T follicular helper cell (primary cell): Measurements from ENCODE around the gene PCBP1.
"Not testable (repeated sequence)": the region's sequence is repeated elsewhere in the genome, so short reads cannot be mapped to it uniquely, and the experiment has no call there.

Source experiments
- DNase-seq: peaks from one replicate; pipeline ENCODE4 v3.0.0-alpha.2; 2020; ENCODE audit warnings: low read depth
- total RNA-seq, 2 experiments: gene quantifications; one replicate each; lab custom pipeline; 2026; lab: John Stamatoyannopoulos, UW

PCBP1 gene
- total RNA-seq, result 116 to 131 reads per million in 2 experiments

DNA sequence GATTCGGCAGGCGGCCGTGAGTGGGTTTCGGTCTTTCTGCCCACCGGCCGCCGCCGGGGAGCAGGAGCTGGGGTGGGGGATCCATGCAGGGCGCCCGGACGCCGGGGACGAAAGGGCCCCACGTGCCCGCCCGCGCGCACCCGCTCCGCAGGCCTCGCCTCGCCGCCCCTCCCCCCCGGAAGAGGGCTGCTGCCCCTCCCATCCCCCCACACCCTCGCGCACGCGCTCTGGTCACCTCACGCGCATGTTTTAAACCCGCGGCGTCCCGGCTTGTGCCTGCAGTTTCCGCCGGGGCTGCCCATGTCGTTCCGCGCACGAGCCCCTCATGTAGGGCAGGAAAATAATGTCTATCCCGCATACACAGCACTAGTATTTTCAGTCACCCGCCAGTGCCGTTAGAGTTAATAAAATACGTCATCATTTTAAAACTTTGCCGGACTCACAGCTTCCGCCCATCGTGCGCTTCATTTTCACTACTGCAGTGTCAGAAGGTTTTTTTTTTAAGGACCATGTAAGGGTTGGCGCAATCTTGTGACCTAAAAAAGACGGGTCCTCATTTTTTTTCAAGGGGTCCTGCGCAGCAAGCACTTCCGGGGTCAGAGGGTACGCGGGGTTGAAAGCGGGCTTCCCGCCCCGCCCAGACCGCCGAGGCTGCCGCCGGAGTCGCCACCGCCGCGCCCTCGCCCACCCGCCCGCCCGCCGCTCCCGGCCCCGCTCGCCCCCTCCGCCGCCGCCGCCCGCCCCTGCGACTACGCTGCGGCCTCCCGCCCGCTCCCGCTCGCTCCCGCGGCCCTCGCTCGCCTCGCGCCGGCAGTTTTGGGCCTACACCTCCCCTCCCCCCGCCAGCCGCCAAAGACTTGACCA lies at the start of gene PCBP1:
TSS of gene PCBP1 (plus strand) at position 640 of the 864 bp plus-strand sequence. CDS start 267 bp downstream, outside the sequence.
- peak; percentile 95 for DNase-seq

DNA sequence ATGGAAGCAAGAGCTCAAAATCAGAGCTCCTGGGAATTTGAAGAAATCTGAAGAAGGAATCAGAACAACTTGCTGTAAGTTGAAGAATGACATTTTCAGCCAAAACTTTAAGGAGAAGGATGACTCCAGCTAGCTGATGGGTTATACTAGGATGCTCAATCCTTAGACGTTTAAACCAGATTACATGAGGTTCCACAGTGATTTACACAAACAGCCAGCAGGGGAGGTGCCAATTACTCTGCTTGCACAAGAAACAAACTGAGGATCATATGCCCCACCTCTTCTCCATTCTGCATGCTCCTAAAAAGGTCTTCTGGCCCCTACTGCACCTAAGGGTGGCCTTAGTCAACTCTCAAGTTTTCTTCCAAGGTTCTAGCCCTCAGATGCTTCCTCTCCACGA lies 47.9 kb upstream of the PCBP1 start:
- no peak for DNase-seq

DNA sequence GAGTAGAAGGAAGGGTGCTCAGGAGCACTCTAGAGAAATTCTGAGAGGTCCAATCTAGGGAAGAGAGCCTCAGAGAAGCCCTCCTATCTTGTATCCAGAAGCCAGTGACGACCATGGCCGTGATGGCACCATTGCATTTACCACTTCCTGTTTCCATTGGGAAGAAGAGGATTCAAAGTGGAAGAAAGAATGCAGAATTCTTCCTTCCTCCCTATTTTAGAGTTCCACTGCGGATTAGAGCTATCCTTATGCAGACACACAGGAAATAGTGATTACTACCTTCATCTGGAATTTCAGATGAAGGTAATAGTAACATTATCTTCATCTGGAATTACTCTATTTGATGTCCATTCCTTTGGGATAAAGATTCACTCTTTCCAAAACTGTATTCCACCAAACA lies 45.6 kb upstream of the PCBP1 start:
- no peak for DNase-seq

DNA sequence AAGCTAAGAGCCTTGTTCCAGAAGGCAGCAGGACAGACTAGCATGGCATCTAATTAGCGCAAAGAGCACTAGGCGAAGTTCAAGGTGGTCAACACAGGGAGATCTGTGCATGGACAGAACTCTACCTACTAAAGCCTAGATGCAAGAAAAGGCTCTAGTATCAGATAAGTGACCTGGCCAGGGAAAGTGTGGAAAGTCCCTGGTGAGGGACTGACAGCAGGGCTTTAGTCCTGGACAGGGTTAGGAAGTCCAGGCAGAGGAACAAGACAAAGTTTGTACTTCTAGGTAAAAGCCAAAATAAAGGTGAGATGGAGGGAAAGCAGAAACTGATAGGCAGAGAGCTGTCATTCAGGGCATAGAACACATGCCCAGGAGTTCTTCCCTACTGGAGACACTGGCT lies 45.0 kb upstream of the PCBP1 start:
- DNase-seq, result no peak

DNA sequence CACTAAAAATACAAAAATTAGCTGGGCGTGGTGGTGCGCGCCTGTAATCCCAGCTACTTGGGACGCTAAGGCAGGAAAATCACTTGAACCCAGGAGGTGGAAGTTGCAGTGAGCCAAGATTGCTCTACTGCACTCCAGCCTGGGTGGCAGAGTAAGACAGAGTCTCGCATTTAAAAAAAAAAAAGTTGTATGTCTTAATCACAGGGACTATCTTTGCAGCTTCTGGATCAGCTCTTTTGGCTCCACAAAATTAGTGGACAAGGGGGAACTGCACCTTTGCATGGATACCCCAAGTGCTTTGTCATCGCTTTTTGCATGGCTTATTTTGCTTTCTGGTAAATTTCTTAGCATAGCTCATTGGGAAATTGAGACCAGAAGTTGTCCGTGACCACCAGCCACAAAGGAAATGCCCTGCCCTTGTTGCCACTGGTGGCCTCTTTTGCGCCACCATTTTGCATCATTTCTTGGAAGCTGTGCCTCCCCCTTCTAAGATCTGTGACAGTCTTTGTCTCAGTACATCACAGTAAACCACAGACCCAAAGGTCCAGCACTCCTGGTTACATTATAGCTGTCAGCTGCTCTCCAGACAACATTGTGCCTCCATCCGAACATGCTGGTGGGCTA lies 43.9 kb upstream of the PCBP1 start:
- DNase-seq, result no peak

DNA sequence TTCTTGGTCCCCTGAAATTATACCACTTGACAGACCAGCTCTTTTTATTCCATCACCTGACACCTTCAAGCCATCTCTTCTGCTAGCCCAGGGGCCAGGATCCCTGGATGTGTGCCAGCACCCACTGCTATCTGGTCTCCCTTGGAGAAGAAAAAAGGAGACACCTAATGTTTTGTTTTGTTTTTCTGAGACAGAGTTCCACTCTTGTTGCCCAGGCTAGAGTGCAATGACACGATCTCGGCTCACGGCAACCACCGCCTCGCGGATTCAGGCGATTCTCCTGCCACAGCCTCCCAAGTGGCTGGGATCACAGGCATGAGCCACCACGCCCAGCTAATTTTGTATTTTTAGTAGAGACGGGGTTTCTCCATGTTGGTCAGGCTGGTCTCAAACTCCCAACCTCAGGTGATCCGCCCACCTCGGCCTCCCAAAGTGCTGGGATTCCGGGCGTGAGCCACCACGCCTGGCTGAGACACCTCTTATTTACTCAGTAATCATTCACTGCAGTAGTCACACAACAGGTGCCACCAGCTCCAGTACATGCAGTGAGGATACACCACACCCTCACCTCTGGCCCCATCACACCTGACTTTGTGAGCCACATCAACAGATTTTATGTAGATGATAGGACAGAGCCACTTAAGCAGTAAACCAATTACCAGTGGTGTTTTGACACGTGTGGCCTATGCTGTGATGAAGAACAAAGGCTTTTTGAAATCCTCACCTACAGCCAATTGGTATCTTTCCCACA lies 42.8 kb upstream of the PCBP1 start:
- no peak for DNase-seq

DNA sequence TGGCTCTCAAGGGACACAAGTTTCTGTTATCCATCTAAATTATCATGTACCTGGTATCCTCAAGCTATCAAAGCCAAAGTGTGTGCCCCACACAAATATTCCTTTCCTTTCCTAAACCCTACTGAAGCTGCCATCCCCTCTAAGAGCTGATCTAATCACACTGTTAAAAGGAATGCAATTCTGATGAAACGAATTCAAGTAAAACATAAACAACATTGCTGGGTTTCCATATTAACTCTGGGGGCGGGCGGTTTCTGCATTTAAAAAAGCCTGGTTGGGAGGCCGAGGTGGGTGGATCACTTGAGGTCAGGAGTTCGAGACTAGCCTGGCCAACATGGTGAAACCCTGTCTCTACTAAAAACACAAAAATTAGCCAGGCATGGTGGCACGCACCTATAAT lies 41.9 kb upstream of the PCBP1 start:
- no peak for DNase-seq

DNA sequence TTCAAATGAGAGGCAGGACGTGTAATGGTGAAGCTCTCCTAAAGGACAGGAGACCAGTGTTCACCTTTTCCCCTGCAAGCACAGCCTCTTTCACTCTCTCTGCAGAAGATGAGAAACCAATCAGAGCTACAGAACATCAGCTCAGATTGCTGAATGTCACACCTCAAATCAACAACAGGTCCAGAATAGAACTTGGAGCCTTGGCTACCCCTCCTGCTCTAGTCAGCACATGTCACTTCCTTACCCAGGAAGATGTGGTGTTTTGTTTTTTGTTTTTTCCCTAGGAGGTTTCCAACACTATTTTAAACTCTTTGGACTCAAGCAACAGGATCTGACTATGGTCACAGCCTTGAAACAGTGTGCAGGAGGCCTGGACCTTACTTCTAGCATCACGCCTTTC lies 41.3 kb upstream of the PCBP1 start:
- no peak for DNase-seq

DNA sequence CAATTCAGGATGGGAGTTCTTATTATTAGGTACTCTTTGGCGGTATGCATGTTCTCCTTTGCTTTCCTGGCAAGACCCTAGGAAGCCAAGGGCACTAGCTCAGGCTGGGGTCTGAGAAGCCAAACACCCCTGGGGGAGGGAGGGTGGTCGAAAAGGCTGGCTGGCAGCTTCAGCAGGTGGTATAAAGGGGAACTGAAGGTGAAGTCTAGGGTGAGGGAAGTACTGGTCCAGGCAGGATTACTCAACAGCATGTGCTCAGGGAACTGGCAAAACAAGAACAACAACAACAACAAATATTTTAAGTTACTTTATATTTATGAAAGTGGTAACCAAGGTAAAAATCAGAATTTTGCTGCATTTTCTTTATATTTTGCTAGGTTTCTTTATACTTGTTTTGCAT lies 40.7 kb upstream of the PCBP1 start:
- no peak for DNase-seq

DNA sequence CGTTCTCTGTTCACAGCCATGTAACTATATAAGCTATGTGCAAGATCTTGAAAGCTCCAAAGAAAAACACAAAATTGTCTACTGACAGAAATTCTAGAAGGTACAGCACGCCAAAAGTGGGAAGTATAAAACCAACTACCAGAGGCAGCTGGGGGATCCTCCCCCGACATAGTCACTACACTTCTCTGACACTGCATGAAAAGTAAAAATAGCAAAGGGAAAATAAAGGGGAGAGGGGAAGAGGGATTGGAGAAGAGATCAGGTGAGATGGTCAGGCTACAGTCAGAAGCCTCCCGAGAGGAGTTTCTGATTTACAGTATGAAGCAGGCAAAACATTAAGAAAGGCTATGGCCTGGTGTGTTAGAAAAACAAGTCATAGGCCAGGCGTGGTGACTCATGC lies 39.8 kb upstream of the PCBP1 start:
- no peak for DNase-seq

DNA sequence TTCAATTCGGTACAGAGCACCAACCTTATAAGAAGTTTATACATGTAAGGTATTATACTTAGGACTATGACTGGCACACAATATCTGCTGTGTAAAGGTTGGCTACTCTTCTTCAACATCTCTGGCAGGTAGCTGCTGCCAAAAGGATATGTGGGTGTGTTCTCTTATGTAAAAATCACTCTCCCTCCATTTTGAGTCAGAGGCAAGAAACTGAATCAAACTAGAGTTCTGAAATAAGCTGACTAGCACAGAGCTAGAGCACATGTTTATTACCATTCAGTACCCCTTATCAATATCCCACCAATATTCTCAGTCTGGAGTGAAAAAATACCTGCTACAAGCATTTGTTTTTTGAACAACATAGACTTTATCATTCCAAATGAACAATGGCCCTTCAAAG lies 38.0 kb upstream of the PCBP1 start:
- DNase-seq, result no peak

DNA sequence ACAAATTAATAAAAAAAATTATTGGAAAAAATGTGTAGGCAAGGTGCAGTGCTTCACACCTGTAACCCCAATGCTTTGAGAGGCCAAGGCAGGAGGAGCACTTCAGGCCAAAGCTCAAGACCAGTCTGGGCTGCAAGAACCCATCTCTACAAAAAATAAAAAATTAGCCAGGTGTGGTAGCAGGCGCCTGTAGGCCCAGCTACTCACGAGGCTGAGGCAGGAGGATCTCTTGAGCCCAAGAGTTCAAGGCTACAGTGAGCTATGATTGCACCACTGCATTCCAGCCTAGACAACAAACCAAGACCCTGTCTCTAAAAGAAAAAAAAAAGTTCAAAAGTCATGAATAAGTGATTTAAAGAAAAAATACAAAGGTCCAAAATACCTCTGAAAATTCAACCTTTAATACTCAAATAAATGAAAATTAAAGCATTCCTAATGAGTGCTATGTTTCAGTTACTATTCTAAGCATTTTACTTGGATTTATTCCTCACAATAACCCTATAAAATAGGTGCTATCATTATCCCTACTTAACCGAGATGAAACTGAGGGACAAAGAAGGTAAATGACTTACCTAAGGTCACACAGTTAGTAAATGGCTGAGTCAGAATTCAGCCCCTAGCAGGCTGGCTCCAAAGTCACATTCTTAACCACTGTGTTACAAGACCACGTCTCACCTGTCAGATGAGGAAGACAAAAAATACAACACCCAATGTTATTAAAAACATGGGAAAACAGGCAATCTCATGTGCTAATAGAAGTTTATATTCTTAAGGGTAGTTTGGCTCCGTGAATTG lies 36.4 kb upstream of the PCBP1 start:
- DNase-seq, result no peak

DNA sequence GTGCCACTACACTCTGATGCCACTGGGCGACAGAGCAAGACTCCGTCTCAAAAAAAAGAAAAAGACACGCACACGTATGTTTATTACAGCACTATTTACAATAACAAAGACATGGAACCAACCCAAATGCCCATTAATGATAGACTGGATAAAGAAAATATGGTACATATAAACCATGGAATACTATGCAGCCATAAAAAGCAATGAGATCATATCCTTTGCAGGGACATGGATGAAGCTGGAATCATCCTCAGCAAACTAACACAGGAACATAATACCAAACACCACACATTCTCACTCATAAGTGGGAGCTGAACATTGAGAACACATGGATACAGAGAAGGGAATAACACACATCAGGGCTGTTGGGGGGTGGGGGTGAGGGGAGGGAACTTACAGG lies 32.0 kb upstream of the PCBP1 start:
- DNase-seq, result not testable (repeated sequence)

DNA sequence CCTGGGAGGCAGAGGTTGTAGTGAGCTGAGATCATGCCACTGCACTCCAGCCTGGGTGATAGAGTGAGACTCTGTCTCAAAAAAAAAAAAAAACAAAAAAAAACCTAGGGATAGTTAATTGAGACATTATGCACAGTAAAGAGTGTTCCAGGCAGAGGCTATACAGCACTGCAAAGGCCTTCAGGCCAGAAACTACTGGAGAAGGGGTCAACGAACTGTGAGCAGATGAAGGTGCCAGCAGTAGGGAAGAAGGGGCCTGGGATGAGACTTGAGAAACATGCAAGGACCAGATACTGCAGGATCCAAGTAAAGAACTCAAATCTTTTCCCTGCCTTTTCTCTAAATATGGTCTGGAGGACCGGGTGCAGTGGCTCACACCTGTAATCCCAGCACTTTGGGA lies 26.0 kb upstream of the PCBP1 start:
- DNase-seq, result no peak

DNA sequence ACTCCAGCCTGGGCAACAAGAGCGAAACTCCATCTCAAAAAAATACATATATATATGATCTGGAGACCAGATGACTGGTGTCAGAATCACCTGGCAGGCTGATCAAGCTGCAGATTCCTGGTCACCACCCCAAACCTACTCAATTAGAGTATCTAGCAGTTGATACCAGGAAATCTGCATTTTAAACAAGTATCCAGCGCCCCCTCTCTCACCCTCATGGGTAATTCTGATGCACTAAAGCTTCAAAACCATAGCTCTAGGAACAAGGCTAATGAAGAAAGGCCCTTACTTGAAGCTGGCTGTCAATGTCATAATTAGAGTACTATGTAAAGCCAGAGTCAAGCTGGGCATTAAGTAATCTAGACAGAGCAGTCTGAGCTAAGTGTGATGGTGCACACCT lies 25.0 kb upstream of the PCBP1 start:
- no peak for DNase-seq

DNA sequence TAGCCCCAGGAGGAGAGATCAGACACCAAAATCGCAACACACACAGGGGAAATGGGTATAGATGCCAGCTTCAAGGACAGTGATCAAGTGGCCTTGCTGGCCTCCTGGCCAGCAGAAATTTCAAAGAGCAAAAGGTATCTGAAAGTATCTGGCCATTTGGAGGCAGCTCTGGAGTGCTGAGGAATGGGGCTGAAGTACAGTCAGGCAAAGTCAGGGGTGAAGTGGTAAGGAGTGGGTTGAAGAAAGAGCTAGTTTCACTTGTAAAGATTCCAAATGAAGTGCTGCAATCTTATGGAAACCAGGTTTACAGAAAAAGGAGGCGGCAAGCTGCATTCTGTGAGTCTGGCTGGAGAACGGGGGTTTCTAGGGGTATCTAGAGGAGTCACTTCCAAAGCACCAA lies 19.2 kb upstream of the PCBP1 start:
- no peak for DNase-seq

DNA sequence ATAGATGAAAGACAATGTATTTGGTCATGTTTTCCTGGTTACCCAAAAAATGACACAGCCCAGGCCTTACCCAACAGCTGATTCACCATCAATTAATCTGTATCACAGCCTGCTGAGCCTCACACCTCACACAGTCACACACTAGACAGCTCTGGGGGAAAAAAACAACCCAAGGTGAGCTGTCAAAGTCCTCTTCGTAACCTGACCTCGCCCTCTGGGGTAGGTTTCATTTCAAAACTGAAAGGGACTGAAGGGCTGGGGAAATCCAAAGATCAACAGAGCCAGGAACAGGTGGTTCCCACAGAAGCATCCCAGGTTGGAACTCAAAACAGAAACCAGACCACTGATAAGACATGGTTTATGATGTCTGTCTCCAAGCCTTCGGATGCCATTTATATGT lies 18.2 kb upstream of the PCBP1 start:
- DNase-seq, result peak; percentile 58

DNA sequence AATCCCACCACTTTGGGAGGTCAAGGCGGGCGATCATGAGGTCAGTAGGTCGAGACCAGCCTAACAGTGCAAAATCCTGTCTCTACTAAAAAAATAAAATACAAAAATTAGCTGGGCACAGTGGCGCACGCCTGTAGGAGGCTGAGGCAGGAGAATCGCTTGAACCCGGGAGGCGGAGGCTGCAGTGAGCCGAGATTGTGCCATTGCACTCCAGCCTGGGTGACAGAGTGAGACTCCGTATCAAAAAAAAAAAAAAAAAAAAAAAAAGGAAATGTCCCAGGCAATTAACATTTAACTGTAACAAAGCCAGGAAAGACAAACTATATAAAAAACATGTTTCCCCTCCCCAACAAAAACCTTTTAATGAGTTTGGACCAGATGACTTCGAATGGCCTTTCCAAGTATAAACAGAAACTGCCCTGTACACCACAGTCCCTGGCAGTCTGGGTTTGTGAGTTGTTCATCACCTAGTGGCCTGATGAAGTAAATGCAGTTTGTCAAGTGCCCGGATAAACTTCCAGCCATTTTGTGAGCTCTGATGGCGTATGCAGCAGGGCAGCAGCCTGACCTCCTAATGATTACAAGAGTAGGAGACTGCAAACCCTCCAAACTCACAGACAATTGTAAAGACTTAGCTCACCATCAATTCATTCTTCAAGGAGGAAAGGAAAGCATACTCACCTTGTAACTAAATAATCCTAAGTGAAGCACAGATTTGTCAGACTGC lies 16.6 kb upstream of the PCBP1 start:
- peak; percentile 38 for DNase-seq

DNA sequence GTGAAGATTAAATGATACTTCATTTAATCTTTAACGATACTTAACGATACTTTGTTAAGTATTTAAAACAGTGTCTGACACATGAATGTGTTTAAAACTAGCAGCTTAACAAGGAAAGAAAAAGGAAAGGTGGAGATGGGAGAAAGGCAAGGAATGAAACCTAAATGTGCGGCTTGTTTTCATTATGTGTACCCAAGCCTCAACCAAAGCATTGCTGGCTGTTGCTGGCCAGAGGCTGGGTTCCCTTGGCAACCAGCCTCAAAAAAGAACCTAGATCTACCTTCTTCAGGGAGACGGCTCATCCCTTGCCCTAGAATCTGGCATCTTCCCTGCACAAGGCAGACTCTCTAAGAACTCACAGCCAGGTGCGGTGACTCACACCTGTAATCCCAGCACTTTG lies 13.8 kb upstream of the PCBP1 start:
- DNase-seq, result no peak

DNA sequence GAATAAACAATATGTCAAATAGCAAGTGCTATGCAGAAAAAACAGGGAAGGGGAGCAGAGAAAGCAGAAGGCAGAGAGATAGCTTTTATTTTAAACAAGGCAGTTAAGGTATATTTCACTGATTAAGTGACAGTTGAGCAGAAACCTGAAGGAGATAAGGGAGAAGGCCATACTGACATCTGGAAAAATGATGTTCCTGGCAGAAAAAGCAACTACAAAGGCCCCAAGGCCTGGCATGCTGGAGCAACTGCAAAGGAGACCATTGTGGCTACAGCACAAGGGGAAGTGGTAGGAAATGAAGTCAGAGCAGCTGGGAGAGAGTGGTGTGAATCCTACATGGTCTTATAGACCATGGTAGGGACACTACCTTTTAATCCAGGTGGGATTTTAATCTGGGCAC lies 8.9 kb upstream of the PCBP1 start:
- DNase-seq, result no peak

DNA sequence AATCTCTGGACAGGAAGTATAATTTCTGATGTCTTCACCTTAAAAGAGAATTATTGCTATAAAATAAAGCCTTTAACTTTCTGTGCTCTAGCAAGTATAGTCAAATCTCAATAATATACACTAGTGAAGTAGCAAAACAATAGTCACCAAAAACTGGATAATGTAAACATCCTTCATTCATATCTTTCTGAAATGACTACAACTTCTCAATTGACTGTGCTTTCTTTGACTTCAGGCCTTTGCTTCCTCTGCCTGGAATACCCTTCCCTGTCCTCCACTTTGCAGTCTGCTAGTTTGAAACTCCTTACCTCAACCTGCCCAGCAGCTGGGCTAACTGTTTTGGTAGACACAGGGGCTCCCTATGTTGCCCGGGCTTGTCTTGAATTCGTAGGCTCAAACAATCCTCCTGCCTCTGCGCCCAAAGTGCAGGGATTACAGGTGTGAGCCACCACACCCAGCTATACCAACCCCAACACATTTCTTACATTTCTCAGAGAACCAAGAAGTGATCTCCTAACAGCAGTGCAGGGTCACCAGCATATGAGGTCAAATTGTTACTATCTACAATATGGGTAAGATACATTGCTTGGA lies 6.6 kb upstream of the PCBP1 start:
- no peak for DNase-seq
